Panc1 (cell line): ENCODE results near the gene TRAF4. TPM values are rescaled to one million over a fixed set of nuclear protein-coding genes. Genes with fewer than 3 reads are reported as not detected.
A peak's percentile ranks its signal among the peaks of the same experiment; 100 is the strongest.

Source experiments
- ATAC-seq: fragments of 200-7000 bp; cut with Tn5 transposase; 2 replicates; pipeline ENCODE4 v1.9.1; 2020; ENCODE audit warnings: mild to moderate bottlenecking, moderate library complexity
- BruUV-seq: library from RNA; stranded (reverse); fragments of 400-500 nt; replicated peaks from 2 replicates; lab custom pipeline; 2021; lab: Mats Ljungman, UMichigan
- CTCF ChIA-PET: fragments of 300-600 bp; sonication (Branson Sonifier 250); formaldehyde crosslinking; loops from one replicate; lab custom pipeline; 2022; ENCODE audit warnings: antibody characterized with exemption; lab: Charles Lee
- POLR2A ChIA-PET: fragments of 300-600 bp; sonication (Branson Sonifier 250); formaldehyde crosslinking; loops from one replicate; lab custom pipeline; 2022; ENCODE audit warnings: antibody characterized with exemption; lab: Charles Lee
- DNase-seq: peaks from one replicate; pipeline ENCODE4 v3.0.0-alpha.2; 2010; ENCODE audit warnings: low read depth, low spot score
- H3K27ac ChIP-seq: 2 replicates; pipeline ENCODE4 v1.5.1; 2011; ENCODE audit warnings: mild to moderate bottlenecking, low read length, inconsistent platforms
- H3K27me3 ChIP-seq: fragments of 200-500 bp; sonication (Bioruptor generic); 2 replicates; pipeline ENCODE4 v1.6.0; 2014; ENCODE audit warnings: low read length, inconsistent platforms; ENCODE audit not compliant: control insufficient read depth, insufficient read depth
- H3K36me3 ChIP-seq: fragments of 200-500 bp; sonication (Bioruptor generic); 2 replicates; pipeline ENCODE4 v1.5.1; 2014; ENCODE audit warnings: inconsistent platforms, mild to moderate bottlenecking, low read length, moderate library complexity; ENCODE audit not compliant: control insufficient read depth, insufficient read depth
- H3K4me1 ChIP-seq: 2 replicates; pipeline ENCODE4 v1.5.1; 2011; ENCODE audit warnings: inconsistent platforms, mild to moderate bottlenecking, low read length, moderate library complexity; ENCODE audit not compliant: control insufficient read depth, insufficient read depth
- H3K4me3 ChIP-seq, 2 experiments: 2 replicates each; pipeline ENCODE4 v1.5.1; 2011 to 2012; ENCODE audit warnings: low read depth in 2 of 2, low read length in 2 of 2, mild to moderate bottlenecking in 2 of 2, inconsistent platforms in 1 of 2, moderate library complexity in 1 of 2
- H3K9me3 ChIP-seq: fragments of 200-500 bp; sonication (Bioruptor generic); 2 replicates; pipeline ENCODE4 v1.5.1; 2014; ENCODE audit warnings: low read depth, mild to moderate bottlenecking, inconsistent platforms, low read length, moderate library complexity; ENCODE audit not compliant: control insufficient read depth, insufficient read depth
- POLR2AphosphoS5 ChIP-seq: IDR thresholded peaks from 2 replicates; pipeline ENCODE4 v1.6.1; 2012; ENCODE audit warnings: mild to moderate bottlenecking, low read depth, low read length, moderate library complexity
- SIN3A ChIP-seq: IDR thresholded peaks from 2 replicates; pipeline ENCODE4 v1.6.1; 2012; ENCODE audit warnings: low read depth, mild to moderate bottlenecking, low read length, moderate library complexity, borderline replicate concordance; ENCODE audit not compliant: insufficient read depth
- TCF7L2 ChIP-seq: IDR thresholded peaks from 2 replicates; pipeline ENCODE4 v1.6.1; 2011; ENCODE audit warnings: mild to moderate bottlenecking, low read depth, low read length, inconsistent platforms
- in situ Hi-C: cut with HindIII; loops from 2 replicates; pipeline ENCODE4 v1.10.0; 2016; ENCODE audit warnings: low sequenced_read_pairs, low pct_unique_long_range_greater_than_20kb
- intact Hi-C: fragments of 100-400 bp; cut with micrococcal nuclease; formaldehyde crosslinking; loops from one replicate; pipeline ENCODE4 v1.10.0; 2022; ENCODE audit not compliant: unreplicated experiment
- total RNA-seq: library from RNA; stranded (reverse); gene quantifications from one replicate; pipeline ENCODE4 v1.2.1, GENCODE V29; 2021; ENCODE audit not compliant: unreplicated experiment
- TF ChIP-seq, protein P1 (sequence below), 2 experiments: IDR thresholded peaks; 2 replicates each; pipeline ENCODE4 v1.6.1; 2011 to 2012; ENCODE audit warnings: low read depth in 2 of 2, control low read depth in 1 of 2, low read length in 1 of 2, mild to moderate bottlenecking in 1 of 2, moderate library complexity in 1 of 2; ENCODE audit not compliant: insufficient read depth in 1 of 2
- TF ChIP-seq, protein P2 (sequence below): fragments of 450-650 bp; IDR thresholded peaks from 2 replicates; pipeline ENCODE4 v1.5.1; 2017; ENCODE audit warnings: mild to moderate bottlenecking

The TRAF4 gene
- total RNA-seq, 1 experiment from 2014 or later, result 108 TPM

DNA sequence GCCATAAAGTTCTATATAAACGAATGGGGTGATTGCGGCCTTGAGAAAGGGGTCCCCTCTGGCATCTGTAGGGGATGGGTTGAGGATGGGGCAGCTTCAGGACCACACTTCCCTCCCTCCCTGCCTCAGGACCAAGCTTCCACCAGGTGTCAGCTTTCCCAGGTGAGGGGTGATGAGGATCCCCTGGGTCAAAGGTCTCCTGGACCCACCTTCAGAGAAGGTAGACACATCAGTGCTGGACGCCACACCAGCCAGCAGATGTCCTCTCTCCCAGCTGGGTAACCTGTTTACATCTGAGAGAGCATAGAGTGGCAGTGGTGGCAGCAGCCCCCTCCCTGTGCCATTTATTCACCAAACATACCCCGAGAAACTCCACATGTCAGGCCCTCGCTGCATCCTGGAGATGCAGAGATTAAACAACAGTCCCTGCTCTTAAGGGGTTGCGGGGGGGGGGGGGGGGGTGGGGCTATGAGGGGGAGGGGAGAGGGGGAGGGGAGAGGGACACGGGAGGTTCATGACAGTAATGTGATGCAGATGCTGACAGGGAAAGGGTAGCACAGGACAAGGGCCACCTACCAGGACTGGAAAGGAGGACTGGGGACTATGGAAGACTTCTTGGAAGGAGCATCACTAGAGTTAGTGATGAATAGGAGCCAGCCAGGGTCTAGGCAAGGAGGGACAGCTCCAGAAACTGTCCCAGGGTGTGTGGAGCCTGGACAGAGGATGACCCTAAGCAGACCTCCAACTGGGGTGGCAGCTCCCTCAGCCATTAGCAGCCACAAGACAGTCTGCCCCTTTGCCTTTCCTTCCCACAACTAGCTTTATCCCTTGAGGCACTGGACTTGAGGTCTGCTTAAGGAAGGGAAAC lies 37.1 kb upstream of the TRAF4 start:
- BruUV-seq, result no TSS peak
- TF ChIP-seq, protein P1, sequence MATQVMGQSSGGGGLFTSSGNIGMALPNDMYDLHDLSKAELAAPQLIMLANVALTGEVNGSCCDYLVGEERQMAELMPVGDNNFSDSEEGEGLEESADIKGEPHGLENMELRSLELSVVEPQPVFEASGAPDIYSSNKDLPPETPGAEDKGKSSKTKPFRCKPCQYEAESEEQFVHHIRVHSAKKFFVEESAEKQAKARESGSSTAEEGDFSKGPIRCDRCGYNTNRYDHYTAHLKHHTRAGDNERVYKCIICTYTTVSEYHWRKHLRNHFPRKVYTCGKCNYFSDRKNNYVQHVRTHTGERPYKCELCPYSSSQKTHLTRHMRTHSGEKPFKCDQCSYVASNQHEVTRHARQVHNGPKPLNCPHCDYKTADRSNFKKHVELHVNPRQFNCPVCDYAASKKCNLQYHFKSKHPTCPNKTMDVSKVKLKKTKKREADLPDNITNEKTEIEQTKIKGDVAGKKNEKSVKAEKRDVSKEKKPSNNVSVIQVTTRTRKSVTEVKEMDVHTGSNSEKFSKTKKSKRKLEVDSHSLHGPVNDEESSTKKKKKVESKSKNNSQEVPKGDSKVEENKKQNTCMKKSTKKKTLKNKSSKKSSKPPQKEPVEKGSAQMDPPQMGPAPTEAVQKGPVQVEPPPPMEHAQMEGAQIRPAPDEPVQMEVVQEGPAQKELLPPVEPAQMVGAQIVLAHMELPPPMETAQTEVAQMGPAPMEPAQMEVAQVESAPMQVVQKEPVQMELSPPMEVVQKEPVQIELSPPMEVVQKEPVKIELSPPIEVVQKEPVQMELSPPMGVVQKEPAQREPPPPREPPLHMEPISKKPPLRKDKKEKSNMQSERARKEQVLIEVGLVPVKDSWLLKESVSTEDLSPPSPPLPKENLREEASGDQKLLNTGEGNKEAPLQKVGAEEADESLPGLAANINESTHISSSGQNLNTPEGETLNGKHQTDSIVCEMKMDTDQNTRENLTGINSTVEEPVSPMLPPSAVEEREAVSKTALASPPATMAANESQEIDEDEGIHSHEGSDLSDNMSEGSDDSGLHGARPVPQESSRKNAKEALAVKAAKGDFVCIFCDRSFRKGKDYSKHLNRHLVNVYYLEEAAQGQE (IDR thresholded peaks at IDR 0.05; ENCODE audit: insufficient read depth in 1 of 2, low read depth in 2 of 2, low read length in 1 of 2), result no peak
- TF ChIP-seq TCF7L2, result no peak
- no peak for TF ChIP-seq SIN3A
- DNase-seq, result no peak
- in situ Hi-C loops (no loop called here), intact Hi-C loops (no loop called here)
- Histone ChIP-seq H3K4me1 (0 out of 2 replicates have a peak, but pooled peaks cover 3% of the 10 kb centered on the region), H3K4me3 (no peak overlapping the region), H3K36me3 (peaks cover 2% of the 10 kb centered on the region; the same call in 1 of the 2 replicates), H3K27ac (no peak overlapping the region), H3K9me3 (no peaks in the 10 kb centered on the region), H3K27me3 (no peaks in the 10 kb centered on the region)
- ChIA-PET POLR2A (no interaction called here), CTCF (no interaction called here)
- no peak for ATAC-seq

DNA sequence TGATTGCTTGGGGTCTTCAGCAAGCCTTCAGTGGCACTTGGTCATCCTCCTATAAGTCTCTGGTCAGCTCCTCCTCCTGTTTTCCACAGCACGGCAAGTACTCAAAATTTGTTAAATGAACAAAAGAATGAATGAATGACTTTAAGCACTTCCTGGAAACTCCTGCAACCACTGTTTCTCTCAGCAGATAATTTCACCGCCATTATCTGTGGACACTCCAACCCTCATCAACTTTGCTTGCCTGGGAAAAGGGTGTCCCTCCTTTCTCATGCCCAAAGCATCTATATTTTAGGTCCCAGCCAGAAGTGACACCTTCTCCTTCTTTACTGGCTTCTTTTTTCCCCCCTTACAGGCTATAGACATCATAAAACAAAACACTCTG lies 36.5 kb upstream of the TRAF4 start:
- TF ChIP-seq POLR2AphosphoS5 (no peak), TCF7L2 (no peak), SIN3A (no peak)
- TF ChIP-seq, protein P2, sequence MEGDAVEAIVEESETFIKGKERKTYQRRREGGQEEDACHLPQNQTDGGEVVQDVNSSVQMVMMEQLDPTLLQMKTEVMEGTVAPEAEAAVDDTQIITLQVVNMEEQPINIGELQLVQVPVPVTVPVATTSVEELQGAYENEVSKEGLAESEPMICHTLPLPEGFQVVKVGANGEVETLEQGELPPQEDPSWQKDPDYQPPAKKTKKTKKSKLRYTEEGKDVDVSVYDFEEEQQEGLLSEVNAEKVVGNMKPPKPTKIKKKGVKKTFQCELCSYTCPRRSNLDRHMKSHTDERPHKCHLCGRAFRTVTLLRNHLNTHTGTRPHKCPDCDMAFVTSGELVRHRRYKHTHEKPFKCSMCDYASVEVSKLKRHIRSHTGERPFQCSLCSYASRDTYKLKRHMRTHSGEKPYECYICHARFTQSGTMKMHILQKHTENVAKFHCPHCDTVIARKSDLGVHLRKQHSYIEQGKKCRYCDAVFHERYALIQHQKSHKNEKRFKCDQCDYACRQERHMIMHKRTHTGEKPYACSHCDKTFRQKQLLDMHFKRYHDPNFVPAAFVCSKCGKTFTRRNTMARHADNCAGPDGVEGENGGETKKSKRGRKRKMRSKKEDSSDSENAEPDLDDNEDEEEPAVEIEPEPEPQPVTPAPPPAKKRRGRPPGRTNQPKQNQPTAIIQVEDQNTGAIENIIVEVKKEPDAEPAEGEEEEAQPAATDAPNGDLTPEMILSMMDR, result no peak
- TF ChIP-seq, protein P1 (IDR thresholded peaks at IDR 0.05; ENCODE audit: insufficient read depth in 1 of 2, low read depth in 2 of 2, low read length in 1 of 2), result no peak
- no peaks in the 10 kb centered on the region for H3K9me3 ChIP-seq
- ChIA-PET CTCF (no interaction called here), POLR2A (no interaction called here)
- in situ Hi-C loops, result no loop called here
- H3K4me3 ChIP-seq, result no peak overlapping the region
- BruUV-seq, result TSS peak; percentile 52
- no peak overlapping the region for H3K27ac ChIP-seq
- intact Hi-C loops, result no loop called here
- peaks cover 5% of the 10 kb centered on the region for H3K4me1 ChIP-seq
- DNase-seq (no peak), ATAC-seq (no peak)
- H3K36me3 ChIP-seq, result no peaks in the 10 kb centered on the region
- no peaks in the 10 kb centered on the region for H3K27me3 ChIP-seq
